CD8-positive, alpha-beta memory T cell (primary cell): ENCODE data around the gene TSNAX. TPM values are rescaled to one million over a fixed set of nuclear protein-coding genes. Genes with fewer than 3 reads are reported as not detected.

Source experiments
- CTCF ChIA-PET: fragments of 350-600 bp; sonication (Branson Sonifier 250); formaldehyde crosslinking; loops from one replicate; lab custom pipeline; 2021; ENCODE audit warnings: antibody characterized with exemption; lab: Charles Lee
- POLR2A ChIA-PET: fragments of 350-600 bp; sonication (Branson Sonifier 250); formaldehyde crosslinking; loops from one replicate; lab custom pipeline; 2021; ENCODE audit warnings: antibody characterized with exemption; lab: Charles Lee
- DNase-seq, 5 donors: peaks; one replicate each; pipeline versions ENCODE4 v3.0.0 to v3.0.0-alpha.2; 2020 to 2022; ENCODE audit warnings: mixed read lengths in 1 of 5
- H3K27ac ChIP-seq: one replicate; pipeline ENCODE4 v1.7.0; 2013; ENCODE audit warnings: low read depth, mild to moderate bottlenecking, low read length, moderate library complexity
- H3K27me3 ChIP-seq: 2 replicates; pipeline ENCODE4 v1.7.0; 2013; ENCODE audit warnings: low read length, mild to moderate bottlenecking; ENCODE audit not compliant: insufficient read depth, poor library complexity, severe bottlenecking
- H3K36me3 ChIP-seq: 2 replicates; pipeline ENCODE4 v1.7.0; 2013; ENCODE audit warnings: mild to moderate bottlenecking, low read length, moderate library complexity; ENCODE audit not compliant: insufficient read depth
- H3K4me1 ChIP-seq: 2 replicates; pipeline ENCODE4 v1.7.0; 2013; ENCODE audit warnings: mild to moderate bottlenecking, low read length, moderate library complexity; ENCODE audit not compliant: insufficient read depth
- H3K4me3 ChIP-seq: 2 replicates; pipeline ENCODE4 v1.7.0; 2013; ENCODE audit warnings: mild to moderate bottlenecking, low read length
- H3K9me3 ChIP-seq: 2 replicates; pipeline ENCODE4 v1.7.0; 2013; ENCODE audit warnings: mild to moderate bottlenecking, low read length
- H3K27ac Mint-ChIP-seq, 8 donors: one replicate each; pipeline ENCODE4 v1.8.0; 2020 to 2021; ENCODE audit warnings: mixed read lengths in 8 of 8, mild to moderate bottlenecking in 6 of 8, inconsistent platforms in 3 of 8, moderate library complexity in 3 of 8
- H3K27me3 Mint-ChIP-seq, 2 donors: one replicate each; pipeline ENCODE4 v1.8.0; 2020 to 2021; ENCODE audit warnings: mixed read lengths in 2 of 2, mild to moderate bottlenecking in 1 of 2, moderate library complexity in 1 of 2
- H3K36me3 Mint-ChIP-seq, 3 donors: one replicate each; pipeline ENCODE4 v1.8.0; 2020 to 2021; ENCODE audit warnings: mixed read lengths in 3 of 3, inconsistent platforms in 1 of 3, mild to moderate bottlenecking in 1 of 3
- H3K4me1 Mint-ChIP-seq, 3 donors: one replicate each; pipeline ENCODE4 v1.8.0; 2020 to 2021; ENCODE audit warnings: mixed read lengths in 3 of 3, inconsistent platforms in 1 of 3, mild to moderate bottlenecking in 1 of 3
- H3K4me3 Mint-ChIP-seq, 7 donors: one replicate each; pipeline ENCODE4 v1.8.0; 2020 to 2021; ENCODE audit warnings: mixed read lengths in 7 of 7, mild to moderate bottlenecking in 6 of 7, moderate library complexity in 4 of 7, inconsistent platforms in 2 of 7
- H3K9me3 Mint-ChIP-seq, 5 donors: one replicate each; pipeline ENCODE4 v1.8.0; 2020 to 2022; ENCODE audit warnings: mixed read lengths in 5 of 5, mild to moderate bottlenecking in 3 of 5, moderate library complexity in 2 of 5, inconsistent platforms in 1 of 5
- polyA plus RNA-seq: library from polyadenylated mRNA; unstranded; fragments of 300-500 nt; fragmentation: Illumina TruSeq; gene quantifications from one replicate; pipeline ENCODE4 v1.2.3, GENCODE V29; 2021
- total RNA-seq, 2 experiments: library from RNA; stranded (reverse); gene quantifications; one replicate each; pipeline ENCODE4 v1.2.3, GENCODE V29; 2021

Gene TSNAX
- total and polyA plus RNA-seq, 3 experiments from 2014 or later = 48.0 to 95.0 (median 49.8) TPM

DNA sequence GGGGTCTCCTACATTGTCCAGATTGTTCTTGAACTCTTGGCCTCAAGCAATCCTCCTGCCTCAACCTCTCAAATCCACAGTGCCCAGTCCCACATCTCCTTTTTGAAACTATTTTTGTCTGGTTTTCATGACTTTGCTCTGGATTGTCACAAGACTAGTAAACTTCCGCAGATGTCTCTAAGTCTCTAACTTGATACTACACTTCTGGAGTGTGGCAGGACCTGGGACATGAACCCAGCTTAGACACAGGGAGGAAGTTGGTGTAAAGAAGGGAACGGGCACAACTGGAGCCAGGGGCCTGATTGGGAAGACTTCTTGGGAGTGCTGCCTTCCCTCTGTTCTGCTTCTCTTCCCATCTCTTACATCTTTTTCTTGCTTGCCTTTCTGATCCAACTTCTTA lies 81.9 kb downstream of the TSNAX start:
- Mint-ChIP-seq H3K4me3 (peak overlapping the region in 1 of 7 donors; percentile 2), H3K9me3 (peaks cover 0 to 2% (median 0%) of the 10 kb centered on the region in 5 donors), H3K36me3 (peaks cover 0 to 13% (median 2%) of the 10 kb centered on the region in 3 donors), H3K27ac (peak overlapping the region in 2 of 8 donors; percentile 42 to 59), H3K27me3 (peaks cover 3 to 5% of the 10 kb centered on the region in 2 donors), H3K4me1 (peaks cover 47 to 51% (median 50%) of the 10 kb centered on the region in 3 donors)
- no peak for DNase-seq
- ChIA-PET POLR2A (no interaction called here), CTCF (no interaction called here)
- H3K27me3 ChIP-seq = no peaks in the 10 kb centered on the region
- no peak overlapping the region for H3K4me3 ChIP-seq
- no peak overlapping the region for H3K27ac ChIP-seq
- peaks cover 50% of the 10 kb centered on the region for H3K4me1 ChIP-seq
- no peaks in the 10 kb centered on the region for H3K9me3 ChIP-seq
- no peaks in the 10 kb centered on the region for H3K36me3 ChIP-seq

- H3K4me1 Mint-ChIP-seq = peaks cover 47 to 54% (median 53%) of the 10 kb centered on the region in 3 donors
These were observed 82.6 kb downstream of the TSNAX start for GRCh38 chr1:231611111-231611510.

DNA sequence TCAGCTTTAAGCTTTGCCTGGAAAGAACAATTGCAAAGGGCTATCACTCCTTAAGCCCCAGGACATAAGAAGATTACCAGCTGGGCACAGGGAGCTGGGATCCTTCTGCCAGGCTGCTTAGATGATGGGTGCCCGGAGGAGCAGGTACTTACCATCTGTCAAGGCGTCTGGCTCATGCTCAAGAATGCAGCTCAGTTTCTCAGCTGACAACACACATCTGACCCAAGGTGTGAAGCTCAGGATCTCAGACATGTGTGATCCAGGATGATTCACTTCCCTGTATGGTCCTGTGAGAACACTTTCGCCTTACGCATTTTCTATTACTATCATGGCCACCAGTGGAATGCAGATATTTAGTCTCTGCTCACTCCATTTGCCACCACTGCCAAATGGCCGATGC lies 83.4 kb downstream of the TSNAX start:
- ChIA-PET CTCF (no interaction called here), POLR2A (interaction anchor here (2.3 kb wide), 1 partner anchor 274 kb away, joined by 7 read pairs; the partner anchor contains the start of genes EXOC8 and SPRTN)
- H3K9me3 ChIP-seq = no peaks in the 10 kb centered on the region
- H3K36me3 Mint-ChIP-seq = peaks cover 0 to 13% (median 2%) of the 10 kb centered on the region in 3 donors
- peak overlapping the region; percentile 36 for H3K4me3 ChIP-seq
- H3K27me3 Mint-ChIP-seq = peaks cover 3 to 5% of the 10 kb centered on the region in 2 donors
- H3K9me3 Mint-ChIP-seq = peaks cover 0 to 2% (median 0%) of the 10 kb centered on the region in 5 donors
- no peaks in the 10 kb centered on the region for H3K36me3 ChIP-seq
- H3K4me3 Mint-ChIP-seq = peak overlapping the region in 6 of 7 donors; percentile 62 to 79 (median 72)
- DNase-seq = no peak
- H3K27ac Mint-ChIP-seq = peak overlapping the region in 6 of 8 donors; percentile 5 to 88 (median 55)
- peaks cover 50% of the 10 kb centered on the region for H3K4me1 ChIP-seq
- no peaks in the 10 kb centered on the region for H3K27me3 ChIP-seq
- H3K27ac ChIP-seq = no peak overlapping the region
- peaks cover 47 to 55% (median 54%) of the 10 kb centered on the region in 3 donors for H3K4me1 Mint-ChIP-seq

More at GRCh38 chr1:231611111-231611510, 82.6 kb downstream of the TSNAX start:
- peaks cover 50% of the 10 kb centered on the region for H3K4me1 ChIP-seq
- Mint-ChIP-seq H3K27me3 (peaks cover 3 to 5% of the 10 kb centered on the region in 2 donors), H3K9me3 (peaks cover 0 to 2% (median 0%) of the 10 kb centered on the region in 5 donors), H3K36me3 (peaks cover 0 to 13% (median 2%) of the 10 kb centered on the region in 3 donors), H3K27ac (peak overlapping the region in 4 of 8 donors; percentile 5 to 75 (median 32)), H3K4me3 (peak overlapping the region in 1 of 7 donors; percentile 19)
- no peaks in the 10 kb centered on the region for H3K36me3 ChIP-seq
- no peak overlapping the region for H3K27ac ChIP-seq
- no peaks in the 10 kb centered on the region for H3K9me3 ChIP-seq
- no peak for DNase-seq
- H3K27me3 ChIP-seq = no peaks in the 10 kb centered on the region
- H3K4me3 ChIP-seq = peak overlapping the region; percentile 36
- ChIA-PET POLR2A (interaction anchor here (2.3 kb wide), 1 partner anchor 273 kb away, joined by 7 read pairs; the partner anchor contains the start of genes EXOC8 and SPRTN), CTCF (no interaction called here)

DNA sequence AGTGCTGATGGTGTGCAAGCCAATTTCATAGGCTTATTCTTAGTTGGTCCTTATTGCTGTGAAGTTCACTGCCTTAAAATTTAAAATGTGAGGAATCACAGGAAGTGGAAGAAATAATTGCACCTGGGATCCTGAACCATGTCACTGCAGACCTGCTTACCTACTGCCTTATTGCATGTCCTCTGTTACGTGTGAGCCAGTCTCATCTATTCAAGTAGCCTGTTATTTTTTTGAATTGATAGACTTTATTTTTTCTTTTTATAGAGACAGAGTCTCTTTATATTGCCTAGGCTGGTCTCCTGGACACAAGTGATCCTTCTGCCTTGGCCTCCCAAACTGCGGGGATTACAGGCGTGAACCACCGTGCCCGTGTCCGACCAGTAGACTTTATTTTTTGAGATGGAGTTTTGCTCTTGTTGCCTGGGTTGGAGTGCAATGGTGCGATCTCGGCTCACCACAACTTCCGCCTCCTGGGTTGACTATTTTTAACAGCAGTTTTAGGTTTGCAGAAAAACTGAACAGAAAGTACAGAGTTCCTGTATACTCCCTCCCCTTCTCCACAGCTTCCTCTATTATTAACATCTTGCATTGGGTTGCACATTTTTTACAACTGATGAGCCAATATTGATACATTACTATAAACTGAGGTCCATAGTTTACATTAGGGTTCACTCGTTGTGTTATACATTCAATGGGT lies 84.1 kb downstream of the TSNAX start:
- H3K27me3 Mint-ChIP-seq = peaks cover 3 to 5% of the 10 kb centered on the region in 2 donors
- no peaks in the 10 kb centered on the region for H3K27me3 ChIP-seq
- CTCF ChIA-PET = interaction anchor here (0.8 kb wide), 1 partner anchor 9 kb away, joined by 3 read pairs; no protein-coding TSS in a partner anchor
- H3K4me1 Mint-ChIP-seq = peaks cover 47 to 55% (median 54%) of the 10 kb centered on the region in 3 donors
- no peaks in the 10 kb centered on the region for H3K36me3 ChIP-seq
- peak overlapping the region; percentile 20 for H3K27ac ChIP-seq
- H3K9me3 Mint-ChIP-seq = peaks cover 0 to 2% (median 0%) of the 10 kb centered on the region in 5 donors
- no peaks in the 10 kb centered on the region for H3K9me3 ChIP-seq
- peak in 4 of 5 donors; percentile 23 to 72 (median 60) for DNase-seq
- POLR2A ChIA-PET = interaction anchor here (0.6 to 2.3 kb wide), 2 partner anchors 27 to 275 kb away, joined by 4 to 7 read pairs; partner anchors contain the start of genes EXOC8 and SPRTN
- peak overlapping the region; percentile 5 to 96 (median 72) for H3K27ac Mint-ChIP-seq
- H3K36me3 Mint-ChIP-seq = peaks cover 0 to 13% (median 2%) of the 10 kb centered on the region in 3 donors
- peak overlapping the region; percentile 36 for H3K4me3 ChIP-seq
- H3K4me1 ChIP-seq = peaks cover 50% of the 10 kb centered on the region
- peak overlapping the region; percentile 15 to 79 (median 68) for H3K4me3 Mint-ChIP-seq

DNA sequence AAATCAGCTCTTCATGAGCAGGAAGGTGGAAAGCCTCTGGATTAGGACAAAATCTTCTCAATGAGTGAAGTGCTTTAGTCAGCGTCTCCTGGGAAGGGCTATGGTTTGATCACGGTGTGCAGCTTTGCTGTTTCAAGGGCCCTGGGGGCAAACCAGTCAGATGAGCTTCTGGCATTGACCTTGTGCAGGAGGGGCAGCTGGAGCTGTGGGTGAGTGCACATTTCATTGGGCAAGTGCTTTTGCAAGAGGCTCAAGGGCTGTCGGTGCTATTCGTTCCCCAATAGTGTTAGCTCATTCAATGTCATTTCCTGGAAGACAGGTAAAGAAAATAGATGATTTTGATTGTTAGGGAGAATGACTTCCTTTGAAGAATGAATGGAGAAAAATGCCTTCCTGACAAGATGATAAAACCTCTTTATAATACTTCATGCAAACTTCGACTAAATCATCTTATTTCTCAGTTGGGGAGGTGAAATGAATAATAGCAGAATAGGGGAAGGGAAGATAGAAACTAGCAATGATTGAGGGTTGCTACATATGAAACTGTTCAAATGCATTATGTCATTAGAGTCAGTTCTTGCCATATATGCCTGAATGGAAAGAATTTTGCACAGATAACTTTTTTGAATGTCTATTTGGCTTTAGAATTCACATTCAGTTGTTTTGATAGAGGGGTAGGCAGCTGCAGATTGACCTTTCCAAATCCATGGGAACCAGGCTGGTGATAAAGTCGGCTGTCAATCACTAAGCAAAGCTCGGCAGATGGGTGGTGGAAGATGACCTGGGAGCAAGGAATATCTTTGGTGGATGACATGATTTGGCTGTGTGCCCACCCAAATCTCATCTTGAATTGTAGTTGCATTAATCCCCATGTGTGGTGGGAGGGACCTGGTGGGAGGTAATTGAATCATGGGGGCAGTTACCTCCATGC lies 85.2 kb downstream of the TSNAX start:
- H3K4me1 ChIP-seq = peaks cover 50% of the 10 kb centered on the region
- ChIA-PET CTCF (interaction anchor here (0.8 kb wide), 1 partner anchor 10 kb away, joined by 3 read pairs; no protein-coding TSS in a partner anchor), POLR2A (interaction anchor here (2.3 kb wide), 1 partner anchor 276 kb away, joined by 7 read pairs; the partner anchor contains the start of genes EXOC8 and SPRTN)
- H3K36me3 Mint-ChIP-seq = peaks cover 0 to 13% (median 2%) of the 10 kb centered on the region in 3 donors
- H3K27ac ChIP-seq = no peak overlapping the region
- no peaks in the 10 kb centered on the region for H3K36me3 ChIP-seq
- peaks cover 0 to 2% (median 0%) of the 10 kb centered on the region in 5 donors for H3K9me3 Mint-ChIP-seq
- H3K9me3 ChIP-seq = no peaks in the 10 kb centered on the region
- H3K27ac Mint-ChIP-seq = peak overlapping the region in 7 of 8 donors; percentile 5 to 96 (median 40)
- peak overlapping the region in 6 of 7 donors; percentile 62 to 79 (median 72) for H3K4me3 Mint-ChIP-seq
- peak overlapping the region; percentile 26 for H3K4me3 ChIP-seq
- no peak for DNase-seq
- H3K27me3 ChIP-seq = no peaks in the 10 kb centered on the region
- peaks cover 7 to 9% of the 10 kb centered on the region in 2 donors for H3K27me3 Mint-ChIP-seq
- H3K4me1 Mint-ChIP-seq = peaks cover 47 to 55% (median 54%) of the 10 kb centered on the region in 3 donors

Other genes starting within 250 kb of the TSNAX start
- 10 to 100 TPM; 16.8 to 16.9 TPM for gene EXOC8, start 190.8 kb upstream of the TSNAX start, total RNA-seq
- 3.0 TPM for gene EXOC8, start 190.8 kb upstream of the TSNAX start, polyA plus RNA-seq
- 10 to 100 TPM; 10.7 to 12.7 TPM for gene SPRTN, start 190.4 kb upstream of the TSNAX start, total RNA-seq
- 16.6 TPM for gene SPRTN, start 190.4 kb upstream of the TSNAX start, polyA plus RNA-seq
- 10 to 100 TPM; 21.0 to 24.2 TPM for gene EGLN1, start 106.4 kb upstream of the TSNAX start, total RNA-seq
- gene EGLN1, start 106.4 kb upstream of the TSNAX start, polyA plus RNA-seq = 30.9 TPM
- 1 to 10 TPM in 1 of 2 experiments, under 1 TPM in 1; 0.60 to 1.0 TPM for gene DISC1, start 98.1 kb downstream of the TSNAX start, total RNA-seq
- 2.4 TPM for gene DISC1, start 98.1 kb downstream of the TSNAX start, polyA plus RNA-seq